Measurements from ENCODE around the gene TIMM50. TPM values are rescaled to one million over a fixed set of nuclear protein-coding genes. Genes with fewer than 3 reads are reported as not detected.

Gene TIMM50
- total and polyA plus RNA-seq, 2 of the 13 experiments (the other 11 are each of a cell fraction or from before 2014, with no cell fraction given) = 91.1 to 92.5 TPM

- peak; percentile 70 for TF ChIP-seq RBFOX2 (IDR thresholded peaks at IDR 0.05; ENCODE audit: low read depth, low read length)
- no peak for TF ChIP-seq MTF2 (CRISPR knock-in tag; IDR thresholded peaks at IDR 0.05; ENCODE audit: borderline replicate concordance)
- TF ChIP-seq, protein P1, sequence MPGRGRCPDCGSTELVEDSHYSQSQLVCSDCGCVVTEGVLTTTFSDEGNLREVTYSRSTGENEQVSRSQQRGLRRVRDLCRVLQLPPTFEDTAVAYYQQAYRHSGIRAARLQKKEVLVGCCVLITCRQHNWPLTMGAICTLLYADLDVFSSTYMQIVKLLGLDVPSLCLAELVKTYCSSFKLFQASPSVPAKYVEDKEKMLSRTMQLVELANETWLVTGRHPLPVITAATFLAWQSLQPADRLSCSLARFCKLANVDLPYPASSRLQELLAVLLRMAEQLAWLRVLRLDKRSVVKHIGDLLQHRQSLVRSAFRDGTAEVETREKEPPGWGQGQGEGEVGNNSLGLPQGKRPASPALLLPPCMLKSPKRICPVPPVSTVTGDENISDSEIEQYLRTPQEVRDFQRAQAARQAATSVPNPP (CRISPR knock-in tag; IDR thresholded peaks at IDR 0.05) = peak; percentile 91
- TF ChIP-seq NR2F6 (IDR thresholded peaks at IDR 0.05) = no peak
- no peak for TF ChIP-seq NR2F6 (CRISPR knock-in tag; IDR thresholded peaks at IDR 0.05)
- TF ChIP-seq GTF2F1 (IDR thresholded peaks at IDR 0.05; ENCODE audit: low read length) = no peak
- TF ChIP-seq, protein P2, sequence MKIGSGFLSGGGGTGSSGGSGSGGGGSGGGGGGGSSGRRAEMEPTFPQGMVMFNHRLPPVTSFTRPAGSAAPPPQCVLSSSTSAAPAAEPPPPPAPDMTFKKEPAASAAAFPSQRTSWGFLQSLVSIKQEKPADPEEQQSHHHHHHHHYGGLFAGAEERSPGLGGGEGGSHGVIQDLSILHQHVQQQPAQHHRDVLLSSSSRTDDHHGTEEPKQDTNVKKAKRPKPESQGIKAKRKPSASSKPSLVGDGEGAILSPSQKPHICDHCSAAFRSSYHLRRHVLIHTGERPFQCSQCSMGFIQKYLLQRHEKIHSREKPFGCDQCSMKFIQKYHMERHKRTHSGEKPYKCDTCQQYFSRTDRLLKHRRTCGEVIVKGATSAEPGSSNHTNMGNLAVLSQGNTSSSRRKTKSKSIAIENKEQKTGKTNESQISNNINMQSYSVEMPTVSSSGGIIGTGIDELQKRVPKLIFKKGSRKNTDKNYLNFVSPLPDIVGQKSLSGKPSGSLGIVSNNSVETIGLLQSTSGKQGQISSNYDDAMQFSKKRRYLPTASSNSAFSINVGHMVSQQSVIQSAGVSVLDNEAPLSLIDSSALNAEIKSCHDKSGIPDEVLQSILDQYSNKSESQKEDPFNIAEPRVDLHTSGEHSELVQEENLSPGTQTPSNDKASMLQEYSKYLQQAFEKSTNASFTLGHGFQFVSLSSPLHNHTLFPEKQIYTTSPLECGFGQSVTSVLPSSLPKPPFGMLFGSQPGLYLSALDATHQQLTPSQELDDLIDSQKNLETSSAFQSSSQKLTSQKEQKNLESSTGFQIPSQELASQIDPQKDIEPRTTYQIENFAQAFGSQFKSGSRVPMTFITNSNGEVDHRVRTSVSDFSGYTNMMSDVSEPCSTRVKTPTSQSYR (CRISPR knock-in tag; IDR thresholded peaks at IDR 0.05; ENCODE audit: borderline replicate concordance) = peak; percentile 58; the same call in 1 of the 2 replicates
- TF ChIP-seq DR1 (CRISPR knock-in tag; IDR thresholded peaks at IDR 0.05) = peak; percentile 57; the same call in 1 of the 2 replicates
- TF ChIP-seq ZNF577 (CRISPR knock-in tag; IDR thresholded peaks at IDR 0.05; ENCODE audit: borderline replicate concordance, low read depth) = 0 out of 2 replicates have a peak, but pooled peaks have one; percentile 72
- no peak for TF ChIP-seq RBAK (CRISPR knock-in tag; IDR thresholded peaks at IDR 0.05)
- TF ChIP-seq ZNF770 (CRISPR knock-in tag; IDR thresholded peaks at IDR 0.05) = no peak
- TF ChIP-seq ZNF230 (CRISPR knock-in tag; IDR thresholded peaks at IDR 0.05) = peak; percentile 67; the same call in 1 of the 2 replicates
- TF ChIP-seq ZSCAN31 (CRISPR knock-in tag; IDR thresholded peaks at IDR 0.05; ENCODE audit: low read depth) = peak; percentile 94
- TF ChIP-seq, protein P3, sequence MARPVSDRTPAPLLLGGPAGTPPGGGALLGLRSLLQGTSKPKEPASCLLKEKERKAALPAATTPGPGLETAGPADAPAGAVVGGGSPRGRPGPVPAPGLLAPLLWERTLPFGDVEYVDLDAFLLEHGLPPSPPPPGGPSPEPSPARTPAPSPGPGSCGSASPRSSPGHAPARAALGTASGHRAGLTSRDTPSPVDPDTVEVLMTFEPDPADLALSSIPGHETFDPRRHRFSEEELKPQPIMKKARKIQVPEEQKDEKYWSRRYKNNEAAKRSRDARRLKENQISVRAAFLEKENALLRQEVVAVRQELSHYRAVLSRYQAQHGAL (CRISPR knock-in tag; IDR thresholded peaks at IDR 0.05; ENCODE audit: not compliant biosample characterization) = peak; percentile 72
- TF ChIP-seq, protein P4, sequence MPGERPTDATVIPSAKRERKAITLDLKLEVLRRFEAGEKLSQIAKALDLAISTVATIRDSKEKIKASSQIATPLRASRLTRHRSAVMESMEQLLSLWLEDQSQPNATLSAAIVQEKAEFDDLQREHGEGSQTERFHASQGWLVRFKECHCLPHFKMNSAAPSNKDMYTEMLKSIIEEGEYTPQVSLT (CRISPR knock-in tag; IDR thresholded peaks at IDR 0.05; ENCODE audit: borderline replicate concordance, low read depth) = no peak; the same call in 1 of the 2 replicates
- TF ChIP-seq, protein P5, sequence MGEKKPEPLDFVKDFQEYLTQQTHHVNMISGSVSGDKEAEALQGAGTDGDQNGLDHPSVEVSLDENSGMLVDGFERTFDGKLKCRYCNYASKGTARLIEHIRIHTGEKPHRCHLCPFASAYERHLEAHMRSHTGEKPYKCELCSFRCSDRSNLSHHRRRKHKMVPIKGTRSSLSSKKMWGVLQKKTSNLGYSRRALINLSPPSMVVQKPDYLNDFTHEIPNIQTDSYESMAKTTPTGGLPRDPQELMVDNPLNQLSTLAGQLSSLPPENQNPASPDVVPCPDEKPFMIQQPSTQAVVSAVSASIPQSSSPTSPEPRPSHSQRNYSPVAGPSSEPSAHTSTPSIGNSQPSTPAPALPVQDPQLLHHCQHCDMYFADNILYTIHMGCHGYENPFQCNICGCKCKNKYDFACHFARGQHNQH (CRISPR knock-in tag; IDR thresholded peaks at IDR 0.05) = no peak
- no peak for TF ChIP-seq KDM5A (IDR thresholded peaks at IDR 0.05; ENCODE audit: borderline replicate concordance, low read length)
- no peak for TF ChIP-seq YEATS2 (CRISPR knock-in tag; IDR thresholded peaks at IDR 0.05; ENCODE audit: borderline replicate concordance)
- TF ChIP-seq ZNF746 (CRISPR knock-in tag; IDR thresholded peaks at IDR 0.05) = no peak; the same call in 1 of the 2 replicates
- TF ChIP-seq SRF (IDR thresholded peaks at IDR 0.05; ENCODE audit: low read depth, low read length) = no peak
- TF ChIP-seq NR2F1 (CRISPR knock-in tag; IDR thresholded peaks at IDR 0.05) = no peak
Measured at GRCh38 chr19:39506944-39507714, 26.5 kb downstream of the TIMM50 start (continued).

All from HepG2 (cell line).